ELR (cell line): ENCODE measurements around the gene SPOCK2.
"Not testable (repeated sequence)": the region's sequence is repeated elsewhere in the genome, so short reads cannot be mapped to it uniquely, and the experiment has no call there.

Experiments used
- DNase-seq: peaks from one replicate; pipeline ENCODE4 v3.0.0-alpha.2; 2015; ENCODE audit warnings: low read depth

Gene SPOCK2, protein sequence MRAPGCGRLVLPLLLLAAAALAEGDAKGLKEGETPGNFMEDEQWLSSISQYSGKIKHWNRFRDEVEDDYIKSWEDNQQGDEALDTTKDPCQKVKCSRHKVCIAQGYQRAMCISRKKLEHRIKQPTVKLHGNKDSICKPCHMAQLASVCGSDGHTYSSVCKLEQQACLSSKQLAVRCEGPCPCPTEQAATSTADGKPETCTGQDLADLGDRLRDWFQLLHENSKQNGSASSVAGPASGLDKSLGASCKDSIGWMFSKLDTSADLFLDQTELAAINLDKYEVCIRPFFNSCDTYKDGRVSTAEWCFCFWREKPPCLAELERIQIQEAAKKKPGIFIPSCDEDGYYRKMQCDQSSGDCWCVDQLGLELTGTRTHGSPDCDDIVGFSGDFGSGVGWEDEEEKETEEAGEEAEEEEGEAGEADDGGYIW

DNA sequence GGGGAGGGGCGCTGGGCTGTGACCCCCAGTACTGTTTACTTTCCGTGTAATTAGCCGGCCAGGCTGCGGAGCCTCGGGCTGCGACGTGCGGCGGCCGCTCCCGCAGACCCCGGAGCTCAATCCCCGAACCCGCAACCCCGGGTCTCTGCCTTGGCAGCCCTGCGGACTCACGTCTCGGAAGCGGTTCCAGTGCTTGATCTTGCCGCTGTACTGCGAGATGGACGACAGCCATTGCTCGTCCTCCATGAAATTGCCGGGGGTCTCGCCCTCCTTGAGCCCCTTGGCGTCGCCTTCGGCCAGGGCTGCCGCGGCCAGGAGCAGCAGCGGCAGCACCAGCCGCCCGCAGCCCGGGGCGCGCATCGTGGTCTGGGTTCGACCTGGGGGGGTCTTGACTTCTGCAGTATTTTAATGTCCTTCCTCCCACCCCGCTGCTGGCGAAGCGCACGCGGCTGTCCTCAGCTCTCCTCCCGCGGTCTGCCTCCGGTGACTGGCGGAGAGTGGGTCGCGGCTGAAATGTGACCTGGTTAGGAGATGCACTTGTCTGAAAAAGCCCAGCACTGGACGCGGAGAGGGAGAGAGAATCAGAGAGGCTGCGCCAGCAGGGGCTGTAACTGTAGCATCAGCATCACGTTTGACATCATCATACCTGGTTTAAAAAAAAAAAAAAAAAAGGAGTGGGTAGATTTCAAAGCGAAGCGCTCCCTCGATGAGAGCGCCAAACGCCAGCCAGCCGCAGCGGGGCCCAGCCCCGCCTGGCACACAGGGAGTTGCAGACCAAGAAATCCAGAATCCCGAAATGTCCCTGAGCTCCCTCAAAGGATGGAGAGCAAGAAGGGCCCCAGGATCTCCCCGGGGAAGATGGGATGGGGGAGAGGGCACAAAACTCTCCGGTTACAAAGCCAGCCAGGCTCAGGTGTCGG lies at the start of gene SPOCK2:
SPOCK2 (minus strand) TSS at position 583 of the 920 bp plus-strand sequence; CDS start at position 360, 223 bp downstream.
- DNase-seq: no peak

DNA sequence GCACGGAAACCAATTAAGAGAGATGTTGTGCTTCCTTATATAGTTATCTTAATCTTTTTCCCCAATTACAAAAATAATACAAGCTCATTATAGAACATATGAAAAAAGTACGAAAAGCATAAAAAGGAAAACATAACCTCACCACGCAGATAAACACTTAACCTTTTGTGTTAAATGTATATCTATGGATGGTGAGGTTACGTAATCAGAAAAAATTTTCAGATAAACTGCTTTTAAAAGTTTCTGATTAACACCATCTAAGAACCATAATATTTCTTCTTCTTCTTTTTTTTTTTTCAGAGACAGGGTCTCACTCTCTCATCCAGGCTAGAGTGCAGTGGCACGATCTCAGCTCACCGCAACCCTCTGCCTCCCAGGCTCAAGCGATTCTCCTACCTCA lies 49.2 kb upstream of the SPOCK2 start:
- no peak for DNase-seq

GRCh38 chr10:72136225-72136624 lies 47.9 kb upstream of the SPOCK2 start:
- not testable (repeated sequence) for DNase-seq

DNA sequence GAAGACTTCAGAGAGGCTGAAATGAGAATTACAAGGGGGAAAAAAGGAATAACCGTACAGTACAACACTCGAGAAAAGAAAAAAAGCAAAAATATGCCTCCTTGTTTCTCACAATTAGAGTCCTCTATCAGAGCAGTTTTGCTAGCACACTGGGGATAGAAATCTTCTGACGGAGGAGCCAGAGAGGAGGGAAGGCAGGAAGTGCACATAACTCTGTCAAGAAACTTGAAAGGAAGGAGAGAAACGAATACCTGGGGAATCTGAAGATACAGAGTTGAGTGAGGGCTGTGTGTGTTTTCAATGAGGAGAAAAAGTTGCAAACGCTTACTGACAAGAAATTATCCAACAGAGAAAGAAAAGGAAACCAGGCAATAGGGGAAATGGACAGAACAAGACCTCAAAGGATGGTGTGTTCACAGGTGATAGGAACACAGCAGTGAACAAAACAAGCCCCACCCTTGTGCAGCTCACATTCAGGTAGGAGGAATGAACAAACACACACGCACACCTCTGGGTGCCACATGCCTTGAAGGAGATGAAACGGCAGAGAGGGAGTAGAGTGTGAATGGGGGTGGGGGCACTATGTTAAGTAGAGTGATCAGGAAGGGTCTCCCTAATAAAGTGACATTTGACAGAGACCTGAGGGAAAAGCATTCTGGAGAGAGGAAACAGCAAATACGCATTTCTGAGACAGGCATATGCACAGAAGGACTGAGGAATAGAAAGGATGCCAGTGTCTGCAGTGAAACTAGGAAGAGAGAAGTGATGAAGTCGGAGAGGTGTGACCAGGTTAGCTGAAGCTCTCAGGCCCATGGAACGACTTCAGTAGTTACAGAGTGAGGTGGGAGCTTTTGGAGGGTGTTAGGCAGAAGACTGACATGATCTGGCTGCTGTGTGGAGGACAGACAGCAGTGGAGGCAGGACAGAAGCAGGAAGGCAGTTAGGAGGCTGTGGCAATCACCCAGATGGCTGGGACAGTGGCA lies 46.7 kb upstream of the SPOCK2 start:
- DNase-seq: no peak

GRCh38 chr10:72133517-72133916 lies 45.2 kb upstream of the SPOCK2 start:
- peak; percentile 80 for DNase-seq

GRCh38 chr10:72132854-72133253 lies 44.5 kb upstream of the SPOCK2 start:
- no peak for DNase-seq

DNA sequence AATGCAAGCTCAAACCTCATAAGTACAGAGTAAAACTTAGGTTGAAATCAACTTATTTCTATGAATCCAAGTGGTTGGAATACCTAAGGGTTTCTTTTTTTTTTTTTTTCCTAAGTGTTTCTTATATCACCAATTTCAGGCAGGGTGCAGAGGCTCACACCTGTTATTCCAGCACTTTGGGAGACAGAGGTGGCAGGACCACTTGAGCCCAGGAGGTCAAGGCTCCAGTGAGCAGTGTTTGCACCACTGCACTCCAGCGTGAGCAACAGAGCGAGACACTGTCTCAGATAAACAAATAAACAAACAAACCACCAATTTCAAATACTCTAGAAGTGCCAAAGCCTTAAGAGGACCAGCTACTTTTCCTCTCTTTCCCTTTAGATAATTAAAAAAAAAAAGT lies 39.2 kb upstream of the SPOCK2 start:
- DNase-seq: no peak

- no peak for DNase-seq
These were observed 38.5 kb upstream of the SPOCK2 start for GRCh38 chr10:72126872-72127232.

DNA sequence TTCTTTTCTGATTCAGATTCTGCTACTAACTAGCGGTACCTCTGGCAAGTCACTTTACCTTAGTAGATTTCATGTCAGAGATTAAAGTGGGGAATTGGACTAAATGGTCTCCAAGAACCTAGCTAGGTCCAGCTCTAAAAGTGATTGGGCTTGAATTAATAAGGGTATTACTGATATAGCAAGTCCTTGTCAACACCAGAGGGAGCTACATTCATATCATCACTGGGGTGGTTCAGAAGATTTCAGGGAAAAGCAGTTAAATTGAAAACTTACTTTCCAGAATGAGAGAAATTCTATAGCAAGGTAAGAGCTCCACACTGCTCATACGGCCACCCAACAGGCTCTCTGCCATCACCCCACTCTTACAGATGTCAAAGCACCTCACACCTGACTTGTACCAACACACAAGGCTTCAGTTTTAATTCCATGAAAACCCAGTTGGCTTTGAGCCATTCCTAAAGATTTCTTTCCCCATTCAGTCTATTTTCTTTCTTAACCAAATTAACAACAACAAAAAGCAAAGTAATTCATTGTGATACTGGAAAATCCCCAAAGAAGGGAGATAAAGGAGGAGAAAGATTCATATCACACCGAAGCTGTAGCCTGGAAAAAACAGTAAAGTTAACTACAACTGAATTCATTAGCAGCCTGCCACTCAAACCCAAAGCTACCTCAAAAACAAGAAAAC lies 38.0 kb upstream of the SPOCK2 start:
- peak; percentile 76 for DNase-seq

GRCh38 chr10:72124989-72125388 lies 36.6 kb upstream of the SPOCK2 start:
- no peak for DNase-seq

- no peak for DNase-seq
These were observed 36.0 kb upstream of the SPOCK2 start for GRCh38 chr10:72124381-72124780.

DNA sequence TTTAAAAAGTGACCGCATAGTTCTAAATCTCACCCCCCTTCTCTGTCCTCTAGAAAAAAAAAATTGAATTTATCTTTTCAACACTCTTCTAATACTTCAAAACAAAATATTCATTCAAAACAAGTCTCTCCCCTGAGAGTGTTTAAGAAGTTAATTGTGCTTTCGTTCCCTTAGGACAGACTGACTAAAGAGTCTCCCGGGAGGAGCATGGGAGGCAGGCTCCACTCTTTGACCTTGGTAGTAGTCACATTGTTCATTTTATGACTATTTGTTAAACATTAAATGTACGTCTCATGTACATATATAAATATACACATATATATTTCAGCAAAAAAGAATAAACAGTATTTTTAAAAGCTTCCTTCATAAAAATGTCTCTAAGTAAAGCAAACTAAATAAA lies 35.3 kb upstream of the SPOCK2 start:
- no peak for DNase-seq

DNA sequence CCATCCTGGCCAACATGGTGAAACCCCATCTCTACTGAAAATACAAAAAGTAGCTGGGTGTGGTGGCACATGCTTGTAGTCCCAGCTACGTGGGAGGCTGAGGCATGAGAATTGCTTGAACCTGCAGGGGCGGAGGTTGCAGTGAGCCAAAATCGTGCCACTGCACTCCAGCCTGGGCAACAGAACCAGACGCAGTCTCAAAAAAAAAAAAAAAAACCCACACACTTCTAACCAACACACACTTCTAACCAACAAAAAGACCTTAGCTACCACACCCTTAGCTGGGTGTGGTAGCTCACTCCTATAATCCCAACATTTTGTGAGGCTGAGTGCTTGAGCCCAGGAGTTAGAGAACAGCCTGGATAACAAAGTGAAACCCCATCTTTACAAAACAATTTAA lies 33.9 kb upstream of the SPOCK2 start:
- DNase-seq: no peak

DNA sequence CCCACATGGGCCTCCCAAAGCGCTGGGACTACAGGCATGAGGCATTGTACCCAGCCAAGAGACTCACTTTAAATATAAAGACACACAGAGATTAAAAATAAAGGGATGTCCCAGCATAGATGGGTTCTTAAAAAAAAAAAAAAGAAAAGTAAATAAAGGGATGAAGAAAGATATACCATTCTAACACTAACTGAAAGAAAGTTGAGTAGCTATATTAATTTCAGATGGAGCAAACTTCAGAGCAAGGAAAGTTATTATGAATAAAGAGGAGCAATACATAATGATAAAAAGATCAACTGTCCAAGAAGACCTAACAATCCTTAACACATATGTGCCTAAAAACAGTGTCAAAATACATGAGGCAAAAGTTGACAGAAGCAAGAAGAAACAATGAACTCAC lies 33.0 kb upstream of the SPOCK2 start:
- no peak for DNase-seq

DNA sequence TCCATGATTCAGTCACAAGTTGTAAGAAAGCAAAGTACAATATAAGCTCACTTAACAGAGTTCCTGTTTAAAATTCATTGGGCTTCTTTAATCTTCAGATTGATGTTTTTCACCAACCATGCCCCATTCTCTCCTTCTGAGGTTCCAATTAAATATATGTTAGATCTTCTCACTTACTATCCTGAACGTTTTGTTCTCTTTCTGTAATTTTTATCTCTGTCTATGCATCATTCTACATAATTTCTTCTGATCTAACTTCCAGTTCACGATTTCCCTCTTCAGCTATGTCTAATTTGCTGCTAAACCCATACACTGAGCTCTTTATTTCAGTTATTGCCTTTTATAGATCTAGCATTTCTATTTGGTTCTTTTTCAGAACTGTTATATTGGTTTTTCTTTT lies 28.0 kb upstream of the SPOCK2 start:
- DNase-seq: no peak

DNA sequence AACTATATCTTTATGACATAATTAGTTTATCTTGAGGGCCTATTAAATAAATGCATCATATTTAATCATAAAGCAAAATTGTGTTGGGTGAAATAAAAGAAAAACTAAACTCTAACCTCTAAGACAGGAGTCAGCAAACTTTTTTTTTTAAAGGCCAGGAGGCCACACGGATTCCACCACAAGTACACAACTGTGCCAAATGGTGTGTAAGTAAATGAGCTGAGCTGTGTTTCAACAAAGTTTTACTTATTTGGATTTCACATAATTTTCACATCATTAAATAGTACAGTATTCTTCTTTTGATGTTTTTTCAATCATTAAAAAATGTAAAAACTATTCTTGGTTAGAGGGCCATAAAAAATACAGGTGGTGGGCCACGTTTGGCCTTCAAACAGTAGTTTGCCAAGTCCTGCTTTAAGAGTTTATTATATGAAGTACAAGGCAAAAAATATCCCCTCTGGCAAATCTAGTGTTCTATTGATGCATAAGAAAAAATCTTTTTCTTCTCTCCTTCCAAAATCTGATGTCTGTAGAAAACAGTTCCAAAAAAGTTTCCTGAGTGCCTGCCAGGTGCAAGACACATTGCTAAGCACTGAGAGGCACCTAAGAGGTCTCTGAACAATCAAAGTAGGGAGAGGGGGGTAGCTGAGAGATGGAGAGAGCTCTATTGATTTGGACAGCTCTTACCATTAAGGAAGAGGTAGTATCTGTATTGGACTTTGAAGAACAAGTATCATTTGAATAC lies 26.5 kb upstream of the SPOCK2 start:
- DNase-seq: no peak

DNA sequence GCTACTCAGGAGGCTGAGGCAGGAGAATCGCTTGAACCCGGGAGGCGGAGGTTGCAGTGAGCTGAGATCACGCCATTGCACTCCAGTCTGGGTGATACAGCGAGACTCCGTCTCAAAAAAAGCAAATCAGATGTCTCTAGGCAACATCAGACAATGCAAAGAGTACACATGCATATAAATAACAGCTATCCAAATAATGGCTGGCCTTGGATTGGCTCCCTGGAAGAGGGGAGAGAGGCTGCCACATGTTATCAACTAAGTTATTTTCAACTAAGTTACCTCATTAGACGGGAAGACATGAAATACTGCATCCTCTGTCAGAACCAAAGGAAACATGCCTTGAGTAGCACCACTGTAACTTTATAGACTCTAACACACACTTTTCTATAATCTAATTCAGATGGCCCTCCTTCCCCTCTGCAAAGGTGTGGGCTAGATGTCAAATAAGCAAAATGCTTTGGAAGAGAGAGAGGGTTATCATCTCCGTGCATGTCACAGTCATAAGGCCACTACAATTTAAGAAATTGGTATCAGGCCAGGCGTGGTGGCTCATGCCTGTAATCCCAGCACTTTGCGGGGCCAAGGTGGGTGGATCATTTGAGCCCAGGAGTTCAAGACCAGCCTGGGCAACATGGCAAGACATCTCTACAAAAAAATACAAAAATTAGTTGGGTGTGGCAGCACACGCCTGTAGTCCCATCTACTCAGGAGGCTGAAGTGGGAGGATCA lies 22.5 kb upstream of the SPOCK2 start:
- DNase-seq: no peak

DNA sequence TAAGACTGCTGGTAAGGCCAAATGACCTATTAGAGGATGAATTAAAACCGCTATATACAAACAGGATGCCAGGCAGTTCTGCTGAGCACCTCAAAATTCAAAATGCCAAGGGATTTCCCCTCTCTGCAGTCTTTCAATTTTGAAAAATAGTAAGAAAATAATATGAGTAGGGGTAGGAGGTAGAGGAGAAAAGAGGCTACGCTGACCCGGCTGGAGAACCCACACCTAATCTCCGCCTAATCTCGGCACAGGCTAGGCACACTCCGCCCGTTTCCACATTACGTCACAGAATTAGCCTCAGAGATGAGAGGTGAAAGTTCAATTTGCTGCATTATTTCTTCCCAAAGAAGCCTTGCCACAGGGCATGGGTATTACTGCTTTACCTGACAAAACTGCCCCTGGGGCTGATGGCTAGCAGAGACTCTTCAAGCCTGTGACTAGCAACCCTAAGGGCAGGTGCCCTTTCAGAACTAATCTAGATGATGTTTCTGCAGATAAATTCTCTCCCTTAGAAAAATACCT lies 21.3 kb upstream of the SPOCK2 start:
- DNase-seq: no peak

DNA sequence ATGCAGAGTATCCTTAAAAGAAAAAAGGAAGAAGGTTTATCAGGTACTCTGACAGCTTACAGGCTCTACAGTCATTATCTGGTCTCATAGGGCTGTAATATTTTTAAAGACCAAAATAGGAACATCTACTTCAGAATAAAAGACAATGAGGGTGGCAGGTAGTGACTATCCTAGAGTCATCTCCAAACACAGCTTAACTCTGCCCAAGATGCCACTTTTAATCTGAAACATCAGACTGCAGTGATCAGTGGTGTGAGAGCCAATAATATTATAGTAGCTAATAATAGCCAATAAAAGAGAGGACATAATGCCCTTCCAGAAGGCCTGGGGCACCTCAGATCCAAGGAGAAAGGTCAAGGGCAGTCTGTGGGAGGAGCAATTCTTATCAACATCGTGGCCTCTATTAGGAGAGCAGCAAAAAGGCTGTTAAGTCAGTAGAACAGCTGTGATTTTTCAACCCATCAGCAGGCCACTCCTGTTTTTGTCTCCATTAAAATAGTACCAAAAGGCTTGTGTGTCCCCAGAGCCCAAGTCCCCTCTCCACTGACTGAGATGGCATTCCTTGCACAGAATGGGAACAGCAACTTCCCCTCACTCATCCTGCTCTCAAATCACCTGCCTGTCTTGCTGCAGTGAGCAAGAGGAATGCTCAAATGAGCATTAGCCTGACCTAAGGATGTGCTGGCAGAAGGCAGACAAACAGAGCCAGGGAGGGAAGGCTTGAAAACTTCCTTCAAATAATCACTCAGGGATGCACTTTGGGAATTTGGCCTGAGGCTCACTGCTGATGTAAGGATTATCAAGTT lies 20.7 kb upstream of the SPOCK2 start:
- DNase-seq: peak; percentile 37
